GM12801 (cell line): ENCODE measurements around the gene OR13A1.

Source experiments
- TF ChIP-seq, protein P1 (sequence below): IDR thresholded peaks from one replicate; pipeline ENCODE4 v1.5.1; 2011; ENCODE audit warnings: control low read depth; ENCODE audit not compliant: insufficient read length; ENCODE audit errors: extremely low read depth

The OR13A1 gene, protein sequence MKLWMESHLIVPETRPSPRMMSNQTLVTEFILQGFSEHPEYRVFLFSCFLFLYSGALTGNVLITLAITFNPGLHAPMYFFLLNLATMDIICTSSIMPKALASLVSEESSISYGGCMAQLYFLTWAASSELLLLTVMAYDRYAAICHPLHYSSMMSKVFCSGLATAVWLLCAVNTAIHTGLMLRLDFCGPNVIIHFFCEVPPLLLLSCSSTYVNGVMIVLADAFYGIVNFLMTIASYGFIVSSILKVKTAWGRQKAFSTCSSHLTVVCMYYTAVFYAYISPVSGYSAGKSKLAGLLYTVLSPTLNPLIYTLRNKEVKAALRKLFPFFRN

DNA sequence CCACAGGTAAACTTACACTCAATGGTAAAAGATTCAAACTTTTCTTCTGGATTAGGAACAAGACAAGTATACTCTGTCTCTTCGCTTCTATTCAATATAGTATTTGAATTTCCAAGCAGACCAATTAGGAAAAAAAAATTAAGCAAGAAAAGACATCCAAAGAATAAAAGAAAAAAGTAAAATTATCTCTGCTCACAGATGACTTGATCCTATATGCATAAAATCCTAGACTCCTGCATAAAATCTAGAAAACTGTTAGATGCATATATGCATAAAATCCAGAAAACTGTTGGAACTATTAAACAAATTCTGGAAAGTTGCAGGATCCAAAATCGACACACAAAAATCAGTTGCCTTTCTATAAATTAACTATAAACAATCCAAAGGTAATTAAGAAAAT is at the start of gene OR13A1:
Gene OR13A1, minus strand, starts transcription at position 101 of the 400 bp plus-strand sequence. CDS start 11,186 bp downstream, outside the sequence.
- TF ChIP-seq, protein P1, sequence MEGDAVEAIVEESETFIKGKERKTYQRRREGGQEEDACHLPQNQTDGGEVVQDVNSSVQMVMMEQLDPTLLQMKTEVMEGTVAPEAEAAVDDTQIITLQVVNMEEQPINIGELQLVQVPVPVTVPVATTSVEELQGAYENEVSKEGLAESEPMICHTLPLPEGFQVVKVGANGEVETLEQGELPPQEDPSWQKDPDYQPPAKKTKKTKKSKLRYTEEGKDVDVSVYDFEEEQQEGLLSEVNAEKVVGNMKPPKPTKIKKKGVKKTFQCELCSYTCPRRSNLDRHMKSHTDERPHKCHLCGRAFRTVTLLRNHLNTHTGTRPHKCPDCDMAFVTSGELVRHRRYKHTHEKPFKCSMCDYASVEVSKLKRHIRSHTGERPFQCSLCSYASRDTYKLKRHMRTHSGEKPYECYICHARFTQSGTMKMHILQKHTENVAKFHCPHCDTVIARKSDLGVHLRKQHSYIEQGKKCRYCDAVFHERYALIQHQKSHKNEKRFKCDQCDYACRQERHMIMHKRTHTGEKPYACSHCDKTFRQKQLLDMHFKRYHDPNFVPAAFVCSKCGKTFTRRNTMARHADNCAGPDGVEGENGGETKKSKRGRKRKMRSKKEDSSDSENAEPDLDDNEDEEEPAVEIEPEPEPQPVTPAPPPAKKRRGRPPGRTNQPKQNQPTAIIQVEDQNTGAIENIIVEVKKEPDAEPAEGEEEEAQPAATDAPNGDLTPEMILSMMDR = no peak

DNA sequence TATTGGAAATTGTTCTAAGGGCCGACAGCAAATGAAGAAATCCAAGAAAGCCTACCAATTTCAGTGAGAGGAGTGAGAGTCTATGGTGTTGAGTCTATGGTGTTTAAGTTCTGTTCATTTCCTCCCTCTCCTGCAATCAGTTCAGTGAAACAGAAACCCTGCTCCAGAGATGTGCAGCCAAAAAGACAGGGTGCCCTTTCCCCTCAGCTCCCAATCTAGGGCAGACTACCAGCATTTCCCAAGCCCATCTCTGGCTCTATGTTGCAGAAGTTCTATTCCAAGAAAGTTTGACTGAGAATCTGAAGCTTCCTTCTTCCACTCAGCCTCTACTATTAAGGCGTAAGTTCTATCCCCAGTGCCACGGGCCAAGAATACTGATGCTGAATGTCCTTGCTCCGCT is 40.1 kb upstream of the OR13A1 start:
- TF ChIP-seq, protein P1 = no peak

DNA sequence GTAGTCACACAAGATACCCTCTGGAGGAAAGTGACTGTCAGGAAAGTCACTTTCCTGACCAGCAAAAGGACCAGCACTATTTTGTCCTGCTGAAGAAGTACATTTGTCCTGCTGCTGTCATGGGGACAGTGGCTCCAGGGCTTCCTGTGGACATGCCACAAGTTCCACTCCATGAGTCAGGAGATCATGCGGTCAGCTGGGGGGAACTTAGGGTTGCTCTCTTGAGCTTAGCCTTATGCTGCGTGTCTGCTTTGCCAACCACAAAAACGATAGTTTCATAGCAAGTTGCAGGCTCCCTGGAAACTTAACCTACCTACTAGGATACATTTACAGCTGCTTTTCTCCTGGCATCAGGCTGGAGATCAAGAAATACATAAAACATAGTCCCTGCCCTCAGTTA is 38.9 kb upstream of the OR13A1 start:
- TF ChIP-seq, protein P1 = no peak

DNA sequence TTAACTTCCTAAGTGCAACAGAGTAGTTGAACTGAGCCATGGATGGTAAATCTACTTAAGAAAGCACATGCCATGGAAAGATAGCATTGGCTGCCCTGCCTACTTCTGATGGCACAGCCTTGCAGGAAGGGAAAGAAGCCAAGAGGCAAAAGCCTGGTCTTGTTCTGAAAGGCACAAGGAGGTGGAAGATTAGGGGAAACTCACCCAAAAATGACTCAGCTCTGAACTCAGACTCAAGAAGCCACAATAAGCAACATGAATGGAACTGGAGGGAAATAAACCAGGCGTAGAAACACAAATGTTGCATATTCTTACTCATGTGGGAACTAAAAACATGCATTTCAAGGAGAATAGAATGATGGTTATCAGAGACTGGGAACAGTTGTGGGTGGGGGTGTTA is 37.8 kb upstream of the OR13A1 start:
- TF ChIP-seq, protein P1 = no peak

DNA sequence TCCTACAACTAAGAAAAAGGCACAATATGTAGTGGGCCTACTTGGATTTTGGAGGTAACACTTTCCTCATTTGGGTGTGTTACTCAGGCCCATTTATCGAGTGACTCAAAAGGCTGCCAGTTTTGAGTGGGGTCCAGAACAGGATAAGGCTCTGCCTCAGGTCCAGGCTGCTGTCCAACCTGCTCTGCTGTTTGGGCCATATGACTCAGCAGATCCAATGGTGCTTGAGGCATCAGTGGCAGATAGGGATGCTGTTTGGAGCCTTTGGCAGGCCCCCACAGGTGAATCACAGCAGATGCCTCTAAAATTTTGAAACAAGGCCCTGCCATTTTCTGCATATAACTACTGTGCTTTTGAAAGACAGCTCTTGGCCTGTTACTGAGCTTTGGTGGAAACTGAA is 24.5 kb upstream of the OR13A1 start:
- TF ChIP-seq, protein P1 = no peak

DNA sequence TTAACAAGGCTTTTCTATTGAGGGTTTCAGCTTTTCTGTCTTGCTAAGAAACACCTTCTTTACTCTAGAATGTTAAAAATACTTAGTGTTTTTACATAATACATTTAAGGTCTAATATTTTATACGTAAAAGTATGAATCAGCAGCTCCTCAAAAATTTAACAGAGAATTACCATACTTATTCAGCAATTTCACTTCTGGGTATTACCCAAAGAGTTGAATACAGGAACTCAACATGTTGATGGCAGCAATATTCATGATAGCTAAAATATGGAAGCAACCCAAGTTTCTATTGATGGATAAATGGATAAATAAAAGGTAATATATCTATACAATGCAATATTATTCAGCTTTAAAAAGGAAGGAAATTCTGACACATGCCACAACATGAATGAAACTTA is 9.7 kb upstream of the OR13A1 start:
- TF ChIP-seq, protein P1 = no peak

DNA sequence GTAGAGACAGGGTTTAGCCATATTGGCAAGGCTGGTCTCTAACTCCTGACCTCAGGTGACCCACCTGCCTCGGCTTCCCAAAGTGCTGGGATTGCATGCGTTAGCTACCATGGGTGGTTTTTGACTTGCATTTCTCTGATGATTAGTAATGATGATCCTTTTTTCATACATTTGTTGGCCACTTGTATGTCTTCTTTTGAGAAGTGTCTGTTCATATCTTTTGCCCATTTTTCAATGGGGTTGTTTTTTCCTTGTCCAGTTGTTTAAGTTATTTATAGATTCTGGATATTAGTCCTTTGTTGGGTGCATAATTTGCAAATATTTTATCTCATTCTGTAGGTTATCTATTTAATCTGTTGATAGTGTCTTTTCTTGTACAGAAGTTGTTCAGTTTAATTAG is 4.3 kb upstream of the OR13A1 start:
- TF ChIP-seq, protein P1 = no peak
